HG03575 (cell line): Measurements from ENCODE around the gene ASS1.
"Not testable (repeated sequence)": the region's sequence is repeated elsewhere in the genome, so short reads cannot be mapped to it uniquely, and the experiment has no call there.

Experiments
- ATAC-seq: cut with Tn5 transposase; IDR thresholded peaks from one replicate; pipeline ENCODE4 v1.9.1; 2021; ENCODE audit not compliant: unreplicated experiment, insufficient number of reproducible peaks, low FRiP score; ENCODE audit errors: extremely low read depth

Gene ASS1

DNA sequence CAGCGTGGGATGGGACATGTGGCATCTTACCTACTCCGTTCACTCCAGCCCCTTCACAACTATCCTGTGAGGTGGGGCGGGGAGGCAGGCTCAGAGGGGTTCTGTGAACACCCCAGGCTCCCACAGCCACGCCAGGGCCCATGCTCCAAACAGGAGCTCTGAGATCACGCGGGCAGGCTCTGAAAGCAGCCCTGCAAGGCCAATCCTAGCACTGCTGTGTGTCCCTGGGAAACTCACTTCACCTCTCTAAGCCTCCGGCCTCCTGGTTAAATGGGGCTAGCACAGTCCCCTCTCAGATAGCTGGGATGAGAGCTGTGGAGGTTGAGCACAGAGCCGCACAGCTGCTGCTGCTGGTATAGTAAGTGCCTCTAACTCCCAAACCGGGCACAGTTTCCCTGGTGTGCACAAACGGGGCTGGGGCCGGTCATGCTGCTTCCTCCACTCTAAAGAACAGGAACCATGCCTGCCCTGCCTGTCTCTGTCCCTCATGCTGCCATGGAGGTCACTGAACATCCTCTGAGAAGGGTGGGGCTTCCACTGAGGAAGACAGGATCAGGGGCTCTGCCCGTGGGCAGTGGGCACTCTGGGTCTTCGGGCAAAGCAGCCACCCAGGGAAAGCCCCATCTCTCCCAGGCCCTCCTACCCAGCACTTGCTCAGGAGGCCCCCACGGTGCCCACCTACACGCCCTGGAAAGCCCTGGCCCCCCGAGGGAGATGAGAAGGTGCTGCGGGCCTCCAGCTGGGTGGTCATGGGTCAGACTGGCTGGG lies 13.0 kb upstream of the ASS1 start:
- no peak for ATAC-seq

DNA sequence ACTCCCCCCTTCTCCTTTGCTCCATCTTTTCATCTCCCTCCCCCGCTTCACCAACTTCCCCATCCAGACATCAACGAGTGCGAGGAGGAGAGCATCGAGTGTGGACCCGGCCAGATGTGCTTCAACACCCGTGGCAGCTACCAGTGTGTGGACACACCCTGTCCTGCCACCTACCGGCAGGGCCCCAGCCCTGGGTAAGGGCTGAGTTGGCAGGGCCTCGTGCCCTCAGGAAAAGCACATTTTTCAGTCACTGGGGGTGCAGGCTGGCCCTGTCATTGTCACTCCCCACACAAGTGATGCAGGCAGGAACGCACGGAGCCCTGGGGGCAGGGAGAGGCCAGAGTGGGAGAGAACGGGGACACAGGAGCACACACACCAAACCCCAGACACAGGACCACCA lies 12.4 kb upstream of the ASS1 start:
- ATAC-seq: no peak

DNA sequence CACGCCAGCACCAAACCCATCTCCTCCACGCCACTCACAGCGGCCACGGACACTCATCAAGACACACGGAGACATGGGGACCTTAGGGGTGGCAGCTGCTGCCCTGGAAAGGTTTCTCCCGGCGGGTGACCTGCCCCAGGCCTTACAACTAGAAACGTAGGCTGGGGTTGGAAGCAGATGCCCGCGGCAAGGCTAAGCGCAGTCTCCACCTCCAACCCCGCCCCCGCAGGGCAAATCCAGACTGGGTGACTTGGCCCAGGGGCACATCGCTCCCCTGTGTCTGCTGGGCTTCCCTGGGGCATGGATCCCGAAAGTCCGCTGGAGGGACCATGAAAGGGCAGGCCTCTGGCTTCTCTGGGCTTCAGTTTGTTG lies 12.0 kb upstream of the ASS1 start:
- ATAC-seq: no peak

DNA sequence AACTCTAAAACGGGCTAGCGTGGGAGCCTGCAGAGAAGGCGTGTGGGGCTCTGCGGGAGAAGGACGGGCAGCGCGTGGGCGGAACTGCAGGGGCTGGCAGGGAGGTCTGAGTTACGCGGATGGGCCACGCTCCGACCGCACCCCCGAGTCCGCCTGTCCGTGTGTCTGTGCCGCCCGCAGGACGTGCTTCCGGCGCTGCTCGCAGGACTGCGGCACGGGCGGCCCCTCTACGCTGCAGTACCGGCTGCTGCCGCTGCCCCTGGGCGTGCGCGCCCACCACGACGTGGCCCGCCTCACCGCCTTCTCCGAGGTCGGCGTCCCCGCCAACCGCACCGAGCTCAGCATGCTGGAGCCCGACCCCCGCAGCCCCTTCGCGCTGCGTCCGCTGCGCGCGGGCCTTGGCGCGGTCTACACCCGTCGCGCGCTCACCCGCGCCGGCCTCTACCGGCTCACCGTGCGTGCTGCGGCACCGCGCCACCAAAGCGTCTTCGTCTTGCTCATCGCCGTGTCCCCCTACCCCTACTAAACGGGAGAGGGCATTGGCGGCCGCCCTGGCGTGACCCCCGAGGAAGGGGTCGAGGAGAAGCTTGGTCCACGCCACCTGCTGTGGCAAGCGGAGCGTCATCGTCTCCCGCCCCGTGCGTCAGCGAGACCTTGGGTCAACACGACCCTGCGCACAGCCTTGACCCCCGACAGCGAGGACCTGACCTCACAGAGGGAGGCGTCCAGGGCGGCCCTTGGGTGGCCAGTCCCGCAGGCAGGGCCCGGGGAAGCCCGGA lies 11.4 kb upstream of the ASS1 start:
- no peak for ATAC-seq

DNA sequence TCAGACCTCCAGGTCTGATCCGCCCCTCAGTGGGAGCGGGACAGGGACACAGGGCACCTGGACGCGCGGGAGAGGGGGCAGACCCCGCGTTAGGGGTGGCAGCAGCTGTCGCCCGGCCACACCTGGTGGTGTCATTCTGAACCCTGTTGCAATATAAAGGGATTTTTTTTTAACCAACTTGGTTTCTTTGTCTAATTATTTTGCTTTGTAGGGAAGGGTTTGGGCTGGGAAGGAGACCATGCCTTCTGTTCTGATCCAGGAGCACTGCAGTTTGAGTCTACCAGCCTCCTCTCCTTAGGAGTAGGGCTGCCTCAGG lies 10.9 kb upstream of the ASS1 start:
- ATAC-seq: no peak

DNA sequence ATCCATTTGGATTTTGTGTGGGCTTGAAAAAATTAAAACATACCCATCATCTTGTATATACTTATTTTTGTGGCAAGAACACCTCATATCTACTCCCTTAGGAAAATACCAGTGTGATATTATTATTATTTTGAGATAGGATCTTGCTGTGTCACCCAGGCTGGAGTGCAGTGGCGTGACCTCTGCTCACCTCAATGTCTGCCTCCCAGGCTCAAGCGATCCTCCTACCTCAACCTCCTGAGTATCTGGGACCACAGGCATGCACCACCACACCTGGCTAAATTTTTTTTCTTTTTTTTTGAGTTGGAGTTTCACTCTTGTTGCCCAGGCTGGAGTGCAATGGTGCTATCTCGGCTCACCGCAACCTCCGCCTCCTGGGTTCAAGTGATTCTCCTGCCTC lies 10.1 kb upstream of the ASS1 start:
- ATAC-seq: not testable (repeated sequence)

DNA sequence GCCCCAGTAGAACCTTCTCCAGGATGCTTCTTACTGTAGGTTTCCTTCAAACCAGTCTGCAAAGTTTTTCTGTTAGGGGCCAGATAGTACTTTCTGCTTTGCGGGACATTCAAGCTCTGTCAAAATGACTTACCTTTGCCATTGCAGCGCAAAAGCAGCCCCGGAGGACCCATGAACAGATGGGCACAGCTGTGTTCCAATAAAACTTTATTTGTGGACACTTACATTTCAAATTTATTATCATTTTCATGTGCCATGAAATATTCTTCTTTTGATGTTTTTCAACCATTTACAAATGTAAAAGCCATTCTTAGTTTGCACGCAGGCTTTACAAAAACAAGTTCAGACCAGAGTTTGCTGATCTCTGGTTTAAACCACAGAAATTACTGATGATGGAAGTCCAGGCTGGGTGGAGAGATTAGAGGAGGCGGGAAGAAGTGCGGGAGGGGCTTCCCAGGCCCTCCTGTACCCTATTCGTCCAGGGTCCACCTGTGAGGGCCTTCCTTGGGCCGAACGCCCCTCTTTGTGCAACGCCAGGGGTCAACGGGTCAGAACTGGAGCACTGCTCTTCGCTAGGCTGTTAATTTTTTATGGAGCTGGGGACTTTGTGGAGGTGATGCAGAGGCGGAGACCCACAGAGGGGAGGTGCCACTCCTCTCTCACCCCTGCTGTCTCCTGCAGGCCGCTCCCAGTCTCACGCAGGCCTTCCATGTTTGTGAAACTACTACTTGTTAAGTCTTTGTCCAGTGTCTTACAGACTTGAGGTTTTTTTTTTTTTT lies 7.6 kb upstream of the ASS1 start:
- ATAC-seq: no peak

DNA sequence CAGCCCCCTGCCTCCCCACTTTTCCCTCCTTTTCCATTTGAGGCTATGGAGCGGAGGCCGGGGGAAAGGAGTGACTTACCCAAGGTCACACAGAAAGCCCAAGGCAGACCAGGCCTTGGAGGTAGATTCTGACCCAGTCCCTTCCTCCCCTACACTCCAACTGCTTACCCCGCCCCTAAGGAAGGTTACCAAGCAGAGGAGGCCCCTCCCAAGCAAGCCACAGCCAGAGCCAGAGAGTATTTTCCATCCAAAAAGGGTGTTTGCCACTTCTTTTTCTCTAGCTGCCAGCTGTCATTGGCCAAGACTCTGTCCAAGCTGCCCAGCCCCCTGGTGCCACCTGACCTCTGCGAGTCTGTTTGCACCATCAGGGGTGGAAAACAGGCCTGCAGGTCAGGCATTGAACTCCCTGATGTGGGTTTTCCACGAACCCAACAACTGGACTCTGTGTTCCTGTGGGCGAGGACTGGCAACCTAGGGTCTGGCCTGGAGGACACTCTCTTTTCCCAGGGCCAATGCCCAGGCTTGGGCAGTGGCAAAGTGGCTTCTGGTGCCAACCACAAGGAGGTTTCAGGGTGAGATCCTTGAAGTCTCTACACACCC lies 6.3 kb upstream of the ASS1 start:
- ATAC-seq: no peak

DNA sequence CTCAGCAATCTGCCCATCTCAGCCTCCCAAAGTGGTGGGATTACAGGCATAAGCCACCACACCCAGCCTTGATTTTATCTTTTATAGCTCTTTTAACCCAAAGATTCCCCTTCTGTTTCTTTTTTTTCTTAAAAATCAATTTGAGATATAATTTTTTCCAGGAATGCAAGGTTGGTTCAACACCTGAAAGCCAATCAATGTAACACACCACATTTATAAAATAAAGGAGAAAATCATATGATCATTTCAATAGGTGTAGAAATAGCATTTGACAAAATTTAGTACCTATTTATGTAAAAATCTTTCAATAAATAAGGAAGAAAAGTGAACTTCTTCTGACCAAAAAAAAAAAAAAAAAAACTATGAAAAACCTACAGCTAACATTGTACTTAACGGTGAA lies 3.7 kb upstream of the ASS1 start:
- ATAC-seq: no peak

DNA sequence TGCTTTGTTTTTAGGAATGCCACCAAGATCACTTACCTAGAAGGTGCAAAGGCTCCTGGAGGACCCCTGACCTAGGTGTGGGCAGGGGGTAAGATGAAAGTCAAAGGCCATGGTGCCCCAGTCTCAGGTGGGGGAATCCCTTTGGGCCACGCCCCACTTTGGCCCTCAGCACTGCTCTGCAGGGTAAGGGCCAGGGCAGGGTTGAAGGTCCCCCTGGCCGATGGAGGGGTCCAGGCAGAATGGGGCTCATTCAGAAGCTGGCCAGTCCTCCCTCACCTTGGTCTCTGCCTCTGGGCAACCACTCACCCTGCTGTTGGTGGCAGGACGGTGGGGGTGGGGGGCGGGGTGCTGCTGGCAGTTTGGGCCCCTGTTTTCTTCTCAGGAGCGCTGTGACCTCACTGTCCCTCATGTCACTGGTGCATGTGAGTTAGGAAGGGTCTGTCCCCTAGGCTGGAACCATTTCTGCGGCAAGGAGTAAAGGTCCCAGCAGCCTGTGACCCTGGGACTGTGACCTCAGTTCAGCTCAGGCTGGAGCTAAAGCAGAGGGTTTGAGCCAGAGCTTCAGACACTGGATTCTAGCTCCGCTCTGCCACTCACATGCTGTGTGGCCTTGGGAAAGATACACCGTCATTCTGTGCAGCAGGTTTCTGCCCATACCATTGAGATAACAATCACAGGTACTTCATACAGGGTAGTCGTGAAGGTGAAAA lies 1.9 kb upstream of the ASS1 start:
- no peak for ATAC-seq

DNA sequence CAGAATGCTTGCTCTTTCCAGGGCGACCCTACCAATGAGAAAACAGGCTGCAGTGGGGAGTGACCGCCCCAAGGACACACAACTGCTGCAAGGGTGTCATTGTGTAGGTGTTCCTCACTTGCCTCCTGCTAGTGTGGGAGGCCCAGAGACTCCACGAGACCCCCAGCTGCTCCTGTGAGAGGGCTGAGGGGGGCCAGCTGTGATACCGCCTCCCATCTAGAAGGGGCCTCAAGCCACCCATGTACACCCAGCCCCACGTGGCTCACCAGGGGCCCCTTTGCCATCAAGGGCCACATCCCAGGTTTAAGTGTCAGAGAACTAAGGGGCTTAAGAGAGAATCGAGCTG lies 1.3 kb upstream of the ASS1 start:
- no peak for ATAC-seq

DNA sequence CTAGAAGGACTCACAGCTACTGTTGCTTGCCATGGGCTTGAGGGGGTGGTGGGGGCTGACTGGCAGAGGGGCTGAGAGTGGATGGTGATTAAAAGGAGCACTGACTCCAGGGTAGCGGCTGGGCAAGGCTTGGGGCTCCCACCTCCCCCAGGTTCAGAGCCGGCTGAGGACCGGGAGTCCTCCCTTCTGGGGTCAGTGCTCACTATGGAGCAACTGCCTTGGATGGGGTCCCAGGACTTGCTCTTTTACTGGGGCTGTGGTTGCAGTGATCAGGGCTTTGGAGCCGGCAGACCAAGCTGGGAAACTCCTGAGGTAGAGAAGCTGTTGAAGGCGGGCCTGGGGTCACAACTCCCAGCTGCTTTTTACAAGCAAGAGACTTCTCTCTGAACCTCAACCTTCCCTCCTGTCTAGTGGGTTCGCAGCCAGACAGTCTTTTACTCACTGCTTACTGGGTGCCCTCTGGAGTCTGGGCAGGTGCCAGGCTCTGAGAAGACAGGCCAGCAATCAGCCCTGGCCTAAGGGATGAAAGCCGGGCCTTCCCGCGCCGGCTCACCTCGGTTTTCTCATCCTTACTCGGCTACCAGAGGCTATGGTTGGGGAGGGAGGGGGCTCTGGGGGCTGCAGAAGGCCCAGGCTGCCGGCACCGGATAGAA lies 795 bp upstream of the ASS1 start:
- ATAC-seq: no peak

DNA sequence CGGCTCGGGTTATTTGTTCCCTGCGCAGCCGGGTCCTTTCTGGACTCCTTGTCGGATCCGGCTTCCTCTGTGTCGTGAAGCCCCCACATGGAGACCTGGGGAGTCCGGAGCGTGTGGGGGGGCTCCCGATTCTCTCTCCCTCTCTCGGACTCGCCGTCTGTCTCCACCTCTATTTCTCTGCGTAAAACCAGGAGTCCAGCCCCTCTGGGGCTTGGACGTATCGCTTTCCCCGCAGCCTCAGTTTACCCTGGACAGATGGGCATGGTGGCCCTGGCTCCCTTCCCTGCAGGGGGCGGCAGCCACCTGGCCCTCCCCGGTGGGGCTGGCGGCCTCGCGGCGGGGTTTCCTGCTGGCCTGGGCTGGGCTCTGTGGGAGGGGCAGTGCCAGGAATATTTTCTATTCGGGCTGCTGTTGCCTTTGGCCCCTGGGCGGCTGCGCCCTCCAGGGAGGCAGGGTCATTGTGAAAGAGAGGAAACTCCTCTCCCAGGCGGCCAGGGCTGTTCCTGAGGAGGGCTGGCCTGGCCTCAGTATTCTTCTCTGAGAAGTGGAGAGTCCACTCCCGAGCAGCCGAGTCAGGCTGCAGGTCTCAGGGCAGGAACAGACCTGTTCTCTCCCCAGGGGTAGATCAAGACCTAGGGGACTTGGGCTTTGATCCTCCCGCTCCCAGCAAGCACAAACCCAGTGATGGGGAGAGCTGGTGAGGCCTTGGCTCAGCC lies 665 bp downstream of the ASS1 start:
- no peak for ATAC-seq

DNA sequence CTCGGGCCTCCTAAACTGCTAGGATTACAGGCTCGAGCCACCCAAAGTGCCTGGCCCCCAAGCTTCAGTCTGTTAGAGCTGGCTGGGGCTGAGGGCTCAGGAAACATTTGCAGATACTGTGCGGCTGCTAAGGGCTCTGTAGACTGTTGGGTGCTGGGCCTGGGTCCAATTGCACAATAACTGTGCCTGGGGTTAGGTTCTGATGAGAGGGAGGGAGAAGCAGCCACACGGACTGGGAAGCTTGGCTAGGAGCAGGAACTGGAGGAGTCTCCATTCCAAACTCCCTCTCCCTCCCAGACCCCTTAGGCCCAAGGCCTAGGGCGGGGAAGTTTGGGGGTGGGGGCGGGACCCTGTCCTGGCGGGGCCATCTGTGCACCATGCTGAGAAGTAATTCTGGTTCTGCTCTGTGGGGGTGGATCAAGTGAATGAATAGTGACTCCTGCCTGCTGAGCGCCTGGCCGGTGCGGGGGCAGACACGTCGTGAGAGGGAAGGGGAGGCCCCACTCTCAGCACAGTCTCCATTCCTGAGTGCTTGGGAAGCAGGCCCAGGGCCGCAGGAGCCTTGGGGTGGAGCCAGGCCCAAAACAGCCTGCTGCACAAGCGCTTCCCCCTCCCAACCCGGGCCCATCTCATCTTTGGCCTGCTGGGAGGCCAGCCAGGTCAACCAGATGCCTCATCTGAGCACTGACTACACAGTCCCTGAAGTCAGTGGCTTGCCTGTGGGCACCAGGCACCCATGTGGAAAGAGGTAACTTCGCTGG lies 1.5 kb downstream of the ASS1 start:
- ATAC-seq: no peak

DNA sequence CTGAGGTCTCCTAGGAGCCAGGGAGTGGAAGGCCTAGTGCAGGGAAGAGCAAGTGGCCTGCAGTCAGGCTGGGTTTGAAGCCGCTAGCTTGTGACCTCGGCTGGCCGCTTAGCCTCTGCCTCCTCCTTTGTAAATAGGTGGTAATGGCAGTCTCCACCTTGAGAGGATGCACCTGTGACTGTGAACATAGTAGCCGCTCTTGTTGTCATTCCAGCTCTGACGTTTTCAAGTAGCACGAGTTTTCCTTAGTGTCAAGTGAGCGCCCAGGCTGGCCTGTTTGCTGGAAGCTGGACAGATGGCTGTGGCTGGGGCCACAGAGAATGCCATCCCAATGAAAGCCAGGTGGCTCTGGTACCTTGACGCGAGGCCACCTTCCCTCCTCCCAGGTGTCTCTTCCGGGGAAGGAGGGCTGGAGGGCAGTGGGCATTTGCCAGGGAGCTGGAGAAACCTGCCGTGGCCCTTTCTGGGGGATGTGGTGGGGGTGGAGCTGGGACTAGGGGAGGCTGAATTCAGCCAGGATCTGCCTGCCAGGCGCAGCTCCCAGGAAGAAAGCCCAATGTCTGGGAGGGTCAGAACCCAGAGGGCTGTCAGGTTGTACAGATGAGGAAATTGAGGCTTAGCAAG lies 2.5 kb downstream of the ASS1 start:
- ATAC-seq: no peak

DNA sequence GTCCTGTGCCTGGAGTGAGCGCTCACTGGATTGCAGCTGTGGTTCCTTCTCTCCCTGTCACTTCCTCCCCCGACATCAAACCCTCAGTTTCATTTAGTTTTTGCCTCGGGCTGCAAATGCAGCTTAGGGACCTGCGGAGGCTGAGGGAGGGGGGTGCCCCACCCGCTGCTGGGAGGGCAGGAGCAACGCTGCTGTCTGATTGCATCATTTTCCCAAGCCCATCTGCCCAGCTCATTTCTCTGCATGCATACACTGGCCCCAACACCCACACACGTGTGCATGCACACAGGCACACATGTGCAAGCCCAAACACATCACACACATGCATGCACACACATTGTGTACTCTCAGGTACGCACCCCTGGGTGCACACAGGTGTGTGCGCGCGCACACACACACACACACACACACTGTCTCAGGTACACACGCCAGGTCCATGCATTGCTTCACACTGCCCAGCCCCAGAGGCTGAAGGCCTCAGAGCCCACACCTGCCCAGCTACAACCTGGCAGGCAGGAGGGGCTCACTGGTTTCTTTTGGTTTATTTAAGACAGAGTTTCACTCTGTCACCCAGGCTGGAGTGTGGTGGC lies 3.4 kb downstream of the ASS1 start:
- ATAC-seq: no peak
